Activated CD4-positive, alpha-beta memory T cell treated with anti-CD3 and anti-CD28 coated beads for 36 hours (primary cell): ENCODE data around the gene APPBP2. TPM values are rescaled to one million over a fixed set of nuclear protein-coding genes. Genes with fewer than 3 reads are reported as not detected.
"Not testable (repeated sequence)": the region's sequence is repeated elsewhere in the genome, so short reads cannot be mapped to it uniquely, and the experiment has no call there.

Experiments used
- CTCF ChIA-PET: fragments of 350-600 bp; sonication (Branson Sonifier 250); formaldehyde crosslinking; loops from one replicate; lab custom pipeline; 2021; ENCODE audit warnings: antibody characterized with exemption, inconsistent platforms; lab: Charles Lee
- POLR2A ChIA-PET: fragments of 350-600 bp; sonication (Branson Sonifier 250); formaldehyde crosslinking; loops from one replicate; lab custom pipeline; 2021; ENCODE audit warnings: antibody characterized with exemption; lab: Charles Lee
- DNase-seq: peaks from one replicate; pipeline ENCODE4 v3.0.0-alpha.2; 2020
- H3K27ac Mint-ChIP-seq: one replicate; pipeline ENCODE4 v1.8.0; 2021; ENCODE audit warnings: mixed read lengths
- H3K27me3 Mint-ChIP-seq: one replicate; pipeline ENCODE4 v1.8.0; 2021; ENCODE audit warnings: mixed read lengths
- H3K36me3 Mint-ChIP-seq: one replicate; pipeline ENCODE4 v1.8.0; 2021; ENCODE audit warnings: mixed read lengths
- H3K4me1 Mint-ChIP-seq: one replicate; pipeline ENCODE4 v1.8.0; 2021; ENCODE audit warnings: low read depth, mixed read lengths
- H3K4me3 Mint-ChIP-seq: one replicate; pipeline ENCODE4 v1.8.0; 2021; ENCODE audit warnings: mild to moderate bottlenecking, mixed read lengths
- H3K9me3 Mint-ChIP-seq: one replicate; pipeline ENCODE4 v1.8.0; 2021; ENCODE audit warnings: mixed read lengths
- intact Hi-C: fragments of 100-400 bp; cut with micrococcal nuclease; formaldehyde crosslinking; loops from one replicate; pipeline ENCODE4 v1.15.1; 2023
- total RNA-seq, 2 experiments: library from RNA; stranded (reverse); gene quantifications; one replicate each; pipeline ENCODE4 v1.2.3, GENCODE V29; 2021

The APPBP2 gene
- total RNA-seq, 2 experiments from 2014 or later: 25.7 to 31.0 TPM

DNA sequence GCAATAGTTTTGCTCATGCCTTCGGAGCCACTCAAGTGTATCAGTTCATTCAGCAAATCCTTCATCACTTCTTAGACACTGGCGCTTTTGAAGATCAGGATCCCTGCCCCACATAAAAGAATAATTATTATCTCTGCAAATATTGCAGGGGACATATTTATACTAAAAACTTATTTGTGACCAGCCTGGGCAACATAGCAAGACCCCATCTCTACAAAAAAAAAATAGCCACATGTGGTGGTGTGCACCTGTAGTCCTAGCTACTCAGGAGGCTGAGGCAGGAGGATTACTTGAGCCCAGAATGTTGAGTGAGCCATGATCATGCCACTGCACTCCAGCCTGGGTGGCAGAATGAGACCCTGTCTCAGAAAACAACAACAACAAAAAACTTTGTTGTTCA, 1.7 kb upstream of the APPBP2 start:
- POLR2A ChIA-PET: interaction anchor here (0.6 kb wide), 1 partner anchor 121 kb away, joined by 4 read pairs; no protein-coding TSS in a partner anchor
- intact Hi-C loops: no loop called here

DNA sequence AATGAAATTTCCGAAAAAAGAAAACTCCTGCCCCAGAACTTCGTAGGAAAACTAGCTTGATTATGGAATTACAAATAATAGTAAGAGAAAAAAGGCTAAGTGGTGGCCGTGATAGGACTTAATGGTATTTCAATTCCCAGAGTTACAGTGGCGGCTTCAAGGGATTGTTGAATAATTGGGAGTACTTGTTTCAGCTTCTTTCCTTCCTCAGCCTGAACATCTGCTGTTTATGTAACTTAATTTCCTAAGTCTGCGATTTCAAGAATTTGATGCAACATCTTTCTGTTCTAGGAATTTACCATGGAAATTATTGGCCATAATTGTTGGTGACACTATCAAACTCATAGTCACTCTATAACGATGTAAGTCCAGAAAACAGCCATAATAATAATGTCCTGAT, 684 bp upstream of the APPBP2 start:
- H3K4me3 Mint-ChIP-seq: peak overlapping the region; percentile 99
- ChIA-PET POLR2A (interaction anchor here (1.1 kb wide), 1 partner anchor 9 kb away, joined by 4 read pairs; no protein-coding TSS in a partner anchor), CTCF (interaction anchor here (1.2 to 1.4 kb wide), 2 partner anchors 43 to 72 kb away, joined by 3 read pairs; no protein-coding TSS in a partner anchor)
- H3K27ac Mint-ChIP-seq: peak overlapping the region; percentile 91
- H3K36me3 Mint-ChIP-seq: peaks cover 5% of the 10 kb centered on the region
- no peaks in the 10 kb centered on the region for H3K9me3 Mint-ChIP-seq
- intact Hi-C loops: no loop called here
- DNase-seq: no peak
- no peaks in the 10 kb centered on the region for H3K27me3 Mint-ChIP-seq
- H3K4me1 Mint-ChIP-seq: peaks cover 30% of the 10 kb centered on the region

More for the DNA sequence above, 1.7 kb upstream of the APPBP2 start:
- H3K36me3 Mint-ChIP-seq: peaks cover 5% of the 10 kb centered on the region
- CTCF ChIA-PET: interaction anchor here (1.4 kb wide), 1 partner anchor 71 kb away, joined by 3 read pairs; no protein-coding TSS in a partner anchor
- H3K4me1 Mint-ChIP-seq: peaks cover 26% of the 10 kb centered on the region
- no peak for DNase-seq
- no peaks in the 10 kb centered on the region for H3K27me3 Mint-ChIP-seq
- H3K4me3 Mint-ChIP-seq: peak overlapping the region; percentile 20
- no peaks in the 10 kb centered on the region for H3K9me3 Mint-ChIP-seq
- H3K27ac Mint-ChIP-seq: no peak overlapping the region

DNA sequence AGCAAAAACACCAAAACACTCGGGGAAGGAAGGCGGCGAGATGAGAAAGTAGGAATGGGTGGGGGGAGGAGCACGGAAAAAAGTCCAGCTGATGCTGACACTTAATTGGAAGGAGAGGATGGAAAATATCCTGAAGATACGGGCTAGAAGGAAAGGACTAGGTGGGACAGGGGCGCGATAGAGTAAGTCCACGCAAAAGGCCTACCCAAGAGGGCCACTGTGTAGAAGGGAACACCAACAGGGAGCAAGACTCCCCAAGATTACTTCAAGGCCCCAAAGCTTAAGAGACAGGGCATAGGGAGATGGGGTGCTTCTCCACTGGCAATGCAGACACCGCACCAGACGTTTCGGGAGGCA, 736 bp downstream of the APPBP2 start:
- H3K27ac Mint-ChIP-seq: peak overlapping the region; percentile 91
- no peak for DNase-seq
- H3K36me3 Mint-ChIP-seq: peaks cover 10% of the 10 kb centered on the region
- intact Hi-C loops: loop anchor here (2.0 kb wide), 1 partner anchor 75 kb away; the partner anchor contains the start of gene PPM1D
- ChIA-PET CTCF (interaction anchor here (1.2 kb wide), 1 partner anchor 115 kb away, joined by 3 read pairs; no protein-coding TSS in a partner anchor), POLR2A (interaction anchor here (1.2 kb wide), 1 partner anchor 74 kb away, joined by 3 read pairs; the partner anchor contains the start of gene PPM1D)
- H3K4me3 Mint-ChIP-seq: peak overlapping the region; percentile 99
- H3K27me3 Mint-ChIP-seq: no peaks in the 10 kb centered on the region
- no peaks in the 10 kb centered on the region for H3K9me3 Mint-ChIP-seq
- H3K4me1 Mint-ChIP-seq: peaks cover 37% of the 10 kb centered on the region

DNA sequence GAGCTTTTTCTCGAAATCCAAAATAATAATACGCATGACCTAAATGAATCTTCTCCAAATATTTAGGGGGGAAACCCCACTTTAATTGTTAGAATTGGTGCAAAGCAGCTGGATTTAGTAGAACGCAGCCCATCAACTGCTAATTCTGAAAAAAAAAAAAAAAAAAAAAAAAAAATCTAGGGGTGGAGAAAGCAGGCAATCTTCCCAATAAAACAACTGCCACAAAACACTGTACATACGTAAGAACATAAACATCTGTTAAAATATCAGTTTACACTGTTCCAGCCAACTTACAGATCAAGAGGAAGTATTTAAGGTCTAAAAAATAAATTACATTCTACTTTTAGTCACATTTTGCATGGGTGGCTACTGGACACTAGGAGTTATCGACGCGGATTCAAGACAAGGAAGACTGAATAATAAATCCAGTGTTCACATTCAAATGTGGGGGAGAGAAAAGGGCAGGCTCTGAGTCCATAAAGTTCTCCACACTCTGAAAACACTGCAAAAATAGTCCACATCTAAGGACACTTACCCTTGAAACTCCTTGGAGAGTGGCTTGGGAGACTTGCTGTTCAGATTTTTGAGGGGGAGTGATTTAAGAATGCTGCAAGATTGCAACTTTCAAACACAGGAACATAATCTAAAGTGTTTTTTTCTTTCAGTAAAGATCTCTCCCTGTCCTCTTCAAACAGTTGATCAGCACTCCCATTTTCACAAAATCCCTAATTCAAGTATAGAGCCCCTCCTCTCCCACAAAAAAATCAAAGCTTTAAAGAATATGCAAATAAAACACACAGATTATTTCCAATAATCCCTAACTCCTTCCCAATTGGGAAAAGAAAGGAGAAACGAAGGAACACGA, 1.3 kb downstream of the APPBP2 start:
- no peak for DNase-seq
- intact Hi-C loops: loop anchor here (2.0 kb wide), 1 partner anchor 76 kb away; the partner anchor contains the start of gene PPM1D
- H3K36me3 Mint-ChIP-seq: peaks cover 10% of the 10 kb centered on the region
- POLR2A ChIA-PET: interaction anchor here (1.2 kb wide), 1 partner anchor 75 kb away, joined by 3 read pairs; the partner anchor contains the start of gene PPM1D
- H3K4me1 Mint-ChIP-seq: peaks cover 37% of the 10 kb centered on the region
- H3K4me3 Mint-ChIP-seq: peak overlapping the region; percentile 99
- H3K27me3 Mint-ChIP-seq: no peaks in the 10 kb centered on the region
- peak overlapping the region; percentile 91 for H3K27ac Mint-ChIP-seq
- H3K9me3 Mint-ChIP-seq: no peaks in the 10 kb centered on the region
- CTCF ChIA-PET: interaction anchor here (1.0 to 1.7 kb wide), 5 partner anchors 45 to 116 kb away, joined by 3 to 7 read pairs (median 4); no protein-coding TSS in a partner anchor

DNA sequence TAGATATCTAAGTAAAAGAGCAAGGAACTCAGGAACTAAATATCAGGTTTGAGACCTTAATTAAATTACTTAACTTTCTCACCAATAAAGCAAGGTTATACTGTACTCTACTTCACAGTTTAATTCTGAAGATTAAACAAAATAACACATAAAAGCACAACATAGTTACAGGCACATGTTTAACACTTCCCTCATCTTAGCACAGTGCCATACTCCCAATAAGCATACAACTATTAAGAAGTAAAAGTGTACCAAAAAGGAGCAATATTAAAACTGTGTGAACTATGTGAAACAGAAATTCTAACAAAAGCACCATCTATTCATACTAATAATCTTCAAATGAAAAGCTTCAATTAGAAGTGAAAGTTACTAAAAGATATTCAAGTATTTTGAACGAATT, 2.2 kb downstream of the APPBP2 start:
- Mint-ChIP-seq H3K4me1 (peaks cover 37% of the 10 kb centered on the region), H3K36me3 (peaks cover 10% of the 10 kb centered on the region), H3K9me3 (no peaks in the 10 kb centered on the region), H3K4me3 (peak overlapping the region; percentile 99), H3K27me3 (no peaks in the 10 kb centered on the region), H3K27ac (no peak overlapping the region)
- no peak for DNase-seq
- ChIA-PET POLR2A (no interaction called here), CTCF (interaction anchor here (1.0 to 1.7 kb wide), 4 partner anchors 46 to 115 kb away, joined by 3 to 7 read pairs (median 4); no protein-coding TSS in a partner anchor)
- intact Hi-C loops: loop anchor here (2.0 kb wide), 1 partner anchor 77 kb away; the partner anchor contains the start of gene PPM1D

DNA sequence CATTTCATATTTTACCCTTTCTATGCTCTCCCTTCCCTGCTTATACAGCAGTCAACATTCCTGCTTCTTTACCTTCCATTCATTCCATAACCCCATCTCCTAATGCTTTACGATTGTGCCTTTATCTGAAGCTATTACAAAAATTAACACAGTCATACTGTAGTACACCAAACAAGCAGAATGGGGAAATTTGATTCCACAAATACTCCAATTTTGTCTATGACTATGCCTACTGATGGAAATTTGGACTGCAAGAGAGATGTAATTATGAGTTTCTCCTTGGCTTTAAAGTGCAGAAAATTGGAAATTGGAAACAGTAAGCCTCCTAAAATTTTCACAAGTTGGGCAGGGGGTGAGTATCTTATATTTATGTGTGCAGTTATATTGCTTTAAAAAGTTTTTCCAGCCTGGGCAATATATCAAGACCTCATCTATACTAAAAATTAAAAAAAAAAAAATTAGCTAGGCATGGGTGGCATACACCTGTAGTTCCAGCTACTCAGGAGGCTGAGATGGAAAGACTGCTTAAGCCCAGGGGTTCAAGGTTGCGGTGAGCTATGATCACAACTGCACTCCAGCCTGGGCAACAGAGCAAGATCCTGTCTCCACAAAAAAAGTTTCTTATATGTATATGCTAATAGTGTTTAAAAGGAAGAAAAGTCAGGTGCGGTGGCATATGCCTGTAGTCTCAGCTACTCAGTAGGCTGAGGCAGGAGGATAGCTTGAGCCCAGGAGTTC, 3.0 kb downstream of the APPBP2 start:
- Mint-ChIP-seq H3K36me3 (peaks cover 10% of the 10 kb centered on the region), H3K27ac (peak overlapping the region; percentile 23), H3K4me1 (peaks cover 38% of the 10 kb centered on the region), H3K27me3 (no peaks in the 10 kb centered on the region), H3K9me3 (no peaks in the 10 kb centered on the region), H3K4me3 (no peak overlapping the region)
- no peak for DNase-seq
- intact Hi-C loops: no loop called here
- CTCF ChIA-PET: interaction anchor here (1.0 to 1.7 kb wide), 3 partner anchors 46 to 78 kb away, joined by 3 to 4 read pairs (median 4); no protein-coding TSS in a partner anchor
- POLR2A ChIA-PET: no interaction called here

DNA sequence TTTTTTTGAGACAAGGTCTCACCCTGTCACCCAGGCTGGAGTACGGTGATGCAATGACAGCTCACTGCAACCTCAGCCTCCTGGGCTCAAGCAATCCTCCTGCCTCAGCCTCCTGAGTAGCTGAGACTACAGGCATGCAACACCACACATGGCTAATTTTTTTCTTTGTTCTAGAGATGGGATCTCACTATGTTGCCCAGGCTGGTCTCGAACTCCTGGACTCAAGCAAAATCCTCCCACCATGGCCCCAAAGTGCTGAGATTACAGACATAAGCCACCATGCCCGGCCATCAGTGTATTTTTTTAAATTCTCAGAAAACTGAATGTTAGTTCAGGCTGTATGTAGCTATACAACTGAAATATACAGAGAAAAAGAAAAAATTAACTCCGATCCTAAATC, 6.2 kb downstream of the APPBP2 start:
- no peak overlapping the region for H3K4me3 Mint-ChIP-seq
- POLR2A ChIA-PET: no interaction called here
- no peaks in the 10 kb centered on the region for H3K27me3 Mint-ChIP-seq
- H3K36me3 Mint-ChIP-seq: peaks cover 6% of the 10 kb centered on the region
- intact Hi-C loops: no loop called here
- peaks cover 37% of the 10 kb centered on the region for H3K4me1 Mint-ChIP-seq
- CTCF ChIA-PET: no interaction called here
- no peak for DNase-seq
- no peaks in the 10 kb centered on the region for H3K9me3 Mint-ChIP-seq
- no peak overlapping the region for H3K27ac Mint-ChIP-seq

DNA sequence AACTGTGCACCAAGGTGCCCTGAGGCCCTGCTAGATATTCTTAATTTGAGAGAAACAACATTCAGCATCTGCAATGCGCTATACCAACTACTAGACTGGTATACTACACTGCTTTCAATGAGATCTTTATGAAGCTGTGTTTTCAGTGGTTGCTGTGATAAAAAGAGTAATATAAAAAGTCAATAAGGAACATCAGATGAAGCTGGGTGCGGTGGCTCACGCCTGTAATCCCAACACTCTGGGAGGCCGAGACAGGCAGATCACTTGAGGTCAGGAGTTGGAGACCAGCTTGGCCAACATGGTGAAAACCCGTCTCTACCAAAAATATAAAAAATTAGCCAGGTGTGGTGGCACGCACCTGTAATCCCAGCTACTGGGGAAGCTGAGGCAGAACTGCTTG, 10.4 kb downstream of the APPBP2 start:
- Mint-ChIP-seq H3K36me3 (peaks cover 10% of the 10 kb centered on the region), H3K4me1 (peaks cover 18% of the 10 kb centered on the region)
- POLR2A ChIA-PET, H3K27me3 Mint-ChIP-seq, H3K9me3 Mint-ChIP-seq, intact Hi-C loops, H3K4me3 Mint-ChIP-seq, CTCF ChIA-PET, DNase-seq, H3K27ac Mint-ChIP-seq: not testable (repeated sequence)

DNA sequence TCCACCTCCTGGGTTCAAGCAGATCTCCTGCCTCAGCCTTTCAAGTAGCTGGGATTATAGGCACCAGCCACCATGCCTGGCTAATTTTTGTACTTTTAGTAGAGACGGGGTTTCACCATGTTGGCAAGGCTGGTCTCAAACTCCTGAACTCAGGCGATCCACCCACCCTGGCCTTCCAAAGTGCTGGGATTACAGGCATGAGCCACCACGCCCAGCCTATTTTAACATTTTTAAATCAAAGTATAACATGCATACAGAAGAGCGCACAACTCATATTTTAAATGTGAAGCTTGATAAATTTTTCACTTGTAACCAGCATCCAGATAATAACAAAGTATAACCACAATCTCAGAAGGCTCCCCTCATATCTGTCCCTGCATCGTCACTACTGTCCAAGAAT, 10.8 kb downstream of the APPBP2 start:
- intact Hi-C loops, H3K4me3 Mint-ChIP-seq, H3K27me3 Mint-ChIP-seq, H3K36me3 Mint-ChIP-seq, H3K27ac Mint-ChIP-seq, DNase-seq, CTCF ChIA-PET, H3K9me3 Mint-ChIP-seq, POLR2A ChIA-PET: not testable (repeated sequence)
- peaks cover 18% of the 10 kb centered on the region for H3K4me1 Mint-ChIP-seq

DNA sequence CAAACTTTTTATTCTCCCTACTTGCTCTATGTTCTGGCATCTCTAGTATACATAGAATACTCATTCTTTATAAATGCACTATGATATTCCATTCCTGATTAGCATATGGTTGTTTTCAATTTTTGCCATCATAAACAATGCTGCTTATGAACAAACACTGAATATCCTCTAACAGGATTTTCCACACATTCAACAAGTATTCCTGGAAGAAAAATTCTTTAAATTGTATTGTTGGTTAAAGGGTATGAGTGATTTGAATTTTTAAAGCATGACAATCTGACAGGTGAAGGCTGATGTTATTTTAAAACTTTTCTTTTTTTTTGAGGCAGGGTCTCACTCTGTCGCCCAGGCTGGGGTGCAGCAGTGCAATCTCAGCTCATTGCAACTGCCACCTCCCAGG, 11.5 kb downstream of the APPBP2 start:
- CTCF ChIA-PET: interaction anchor here (0.6 kb wide), 1 partner anchor 34 kb away, joined by 4 read pairs; no protein-coding TSS in a partner anchor
- Mint-ChIP-seq H3K36me3 (peaks cover 8% of the 10 kb centered on the region), H3K27ac (no peak overlapping the region), H3K9me3 (no peaks in the 10 kb centered on the region), H3K27me3 (no peaks in the 10 kb centered on the region), H3K4me1 (peaks cover 20% of the 10 kb centered on the region), H3K4me3 (no peak overlapping the region)
- no peak for DNase-seq
- POLR2A ChIA-PET: no interaction called here
- intact Hi-C loops: no loop called here

DNA sequence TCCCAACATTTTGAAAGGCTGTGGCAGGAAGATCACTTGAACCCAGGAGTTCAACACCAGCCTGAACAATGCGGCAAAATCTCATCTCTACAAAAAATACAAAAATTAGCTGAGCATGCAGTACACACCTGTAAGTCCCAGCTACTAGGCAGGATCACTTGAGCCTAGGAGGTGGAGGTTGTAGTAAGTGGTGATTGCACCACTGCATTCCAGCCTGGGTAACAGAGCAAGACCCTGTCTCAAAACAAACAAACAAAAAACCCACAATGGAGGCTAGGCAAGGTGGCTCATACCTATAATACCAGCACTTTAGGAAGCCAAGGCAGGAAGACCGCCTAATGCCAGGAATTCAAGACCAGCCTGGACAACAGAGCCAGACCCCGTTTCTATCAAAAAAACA, 12.0 kb downstream of the APPBP2 start:
- Mint-ChIP-seq H3K9me3 (no peaks in the 10 kb centered on the region), H3K4me3 (no peak overlapping the region), H3K36me3 (peaks cover 8% of the 10 kb centered on the region), H3K4me1 (peaks cover 20% of the 10 kb centered on the region), H3K27ac (no peak overlapping the region), H3K27me3 (no peaks in the 10 kb centered on the region)
- ChIA-PET POLR2A (no interaction called here), CTCF (interaction anchor here (0.6 kb wide), 1 partner anchor 34 kb away, joined by 4 read pairs; no protein-coding TSS in a partner anchor)
- intact Hi-C loops: no loop called here
- no peak for DNase-seq
